Liver (tissue), 3 donors: Measurements from ENCODE around the gene SERPINA9.

Experiments used
- EGR1 ChIP-seq, 2 donors: IDR thresholded peaks; 2 replicates each; pipeline ENCODE4 v1.6.1; 2016 to 2018; ENCODE audit warnings: antibody characterized with exemption in 2 of 2, low read depth in 2 of 2
- FOXA1 ChIP-seq: IDR thresholded peaks from 2 replicates; pipeline ENCODE4 v1.6.1; 2016; ENCODE audit warnings: antibody characterized with exemption
- JUND ChIP-seq, 2 donors: IDR thresholded peaks; 2 replicates each; pipeline ENCODE4 v1.6.1; 2016; ENCODE audit warnings: antibody characterized with exemption in 2 of 2
- RAD21 ChIP-seq, 2 donors: IDR thresholded peaks; 2 replicates each; pipeline ENCODE4 v1.6.1; 2016; ENCODE audit warnings: antibody characterized with exemption in 2 of 2, mild to moderate bottlenecking in 2 of 2
- SP1 ChIP-seq: IDR thresholded peaks from 2 replicates; pipeline ENCODE4 v1.6.1; 2018; ENCODE audit warnings: antibody characterized with exemption, mild to moderate bottlenecking
- TAF1 ChIP-seq: conservative IDR thresholded peaks from 2 replicates; pipeline ENCODE4 v1.6.1; 2016; ENCODE audit warnings: antibody characterized with exemption, mild to moderate bottlenecking
- YY1 ChIP-seq: IDR thresholded peaks from 2 replicates; pipeline ENCODE4 v1.6.1; 2016; ENCODE audit warnings: antibody characterized with exemption, mild to moderate bottlenecking
- TF ChIP-seq, protein P1 (sequence below): fragments of 150-350 bp; IDR thresholded peaks from 2 replicates; pipeline ENCODE4 v1.5.1; 2017; ENCODE audit warnings: improper control_type of control experiment, low read depth, low read length; ENCODE audit not compliant: missing input control
- TF ChIP-seq, protein P2 (sequence below): IDR thresholded peaks from 2 replicates; pipeline ENCODE4 v1.6.1; 2016; ENCODE audit warnings: antibody characterized with exemption
- TF ChIP-seq, protein P3 (sequence below): IDR thresholded peaks from 2 replicates; pipeline ENCODE4 v1.6.1; 2016; ENCODE audit warnings: antibody characterized with exemption
- donor health status: healthy.
- donor health status: healthy.

DNA sequence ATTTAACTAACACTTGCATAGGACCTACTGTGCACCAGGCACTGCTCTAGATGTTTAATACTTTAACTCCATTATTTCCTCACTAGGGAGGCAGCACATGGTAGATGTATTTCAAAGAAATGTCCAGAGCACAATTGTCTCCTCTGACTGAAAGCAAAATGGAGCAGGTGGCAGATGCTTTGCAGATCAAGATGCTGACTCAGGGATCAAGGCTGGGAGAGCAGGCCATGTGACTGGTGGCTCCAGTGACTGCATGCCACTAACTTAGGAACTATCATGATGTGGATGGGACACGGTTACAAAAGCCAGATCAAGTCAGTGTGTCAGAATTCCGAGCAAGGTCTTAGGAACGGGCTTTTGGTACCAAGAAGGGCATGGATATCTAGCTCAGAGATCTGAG is 51.6 kb downstream of the SERPINA9 start:
- TF ChIP-seq, protein P1, sequence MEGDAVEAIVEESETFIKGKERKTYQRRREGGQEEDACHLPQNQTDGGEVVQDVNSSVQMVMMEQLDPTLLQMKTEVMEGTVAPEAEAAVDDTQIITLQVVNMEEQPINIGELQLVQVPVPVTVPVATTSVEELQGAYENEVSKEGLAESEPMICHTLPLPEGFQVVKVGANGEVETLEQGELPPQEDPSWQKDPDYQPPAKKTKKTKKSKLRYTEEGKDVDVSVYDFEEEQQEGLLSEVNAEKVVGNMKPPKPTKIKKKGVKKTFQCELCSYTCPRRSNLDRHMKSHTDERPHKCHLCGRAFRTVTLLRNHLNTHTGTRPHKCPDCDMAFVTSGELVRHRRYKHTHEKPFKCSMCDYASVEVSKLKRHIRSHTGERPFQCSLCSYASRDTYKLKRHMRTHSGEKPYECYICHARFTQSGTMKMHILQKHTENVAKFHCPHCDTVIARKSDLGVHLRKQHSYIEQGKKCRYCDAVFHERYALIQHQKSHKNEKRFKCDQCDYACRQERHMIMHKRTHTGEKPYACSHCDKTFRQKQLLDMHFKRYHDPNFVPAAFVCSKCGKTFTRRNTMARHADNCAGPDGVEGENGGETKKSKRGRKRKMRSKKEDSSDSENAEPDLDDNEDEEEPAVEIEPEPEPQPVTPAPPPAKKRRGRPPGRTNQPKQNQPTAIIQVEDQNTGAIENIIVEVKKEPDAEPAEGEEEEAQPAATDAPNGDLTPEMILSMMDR, result no peak
- TF ChIP-seq, protein P2, sequence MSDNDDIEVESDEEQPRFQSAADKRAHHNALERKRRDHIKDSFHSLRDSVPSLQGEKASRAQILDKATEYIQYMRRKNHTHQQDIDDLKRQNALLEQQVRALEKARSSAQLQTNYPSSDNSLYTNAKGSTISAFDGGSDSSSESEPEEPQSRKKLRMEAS, result no peak
- TF ChIP-seq TAF1 (no peak), YY1 (no peak), RAD21 (IDR thresholded peaks at IDR 0.05) (no peak), SP1 (no peak), JUND (IDR thresholded peaks at IDR 0.05) (no peak), EGR1 (IDR thresholded peaks at IDR 0.05; ENCODE audit: low read depth in 2 of 2) (no peak), FOXA1 (no peak)
- TF ChIP-seq, protein P3, sequence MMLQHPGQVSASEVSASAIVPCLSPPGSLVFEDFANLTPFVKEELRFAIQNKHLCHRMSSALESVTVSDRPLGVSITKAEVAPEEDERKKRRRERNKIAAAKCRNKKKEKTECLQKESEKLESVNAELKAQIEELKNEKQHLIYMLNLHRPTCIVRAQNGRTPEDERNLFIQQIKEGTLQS, result no peak
